DMS153 (cell line): ENCODE results near the gene UGT2B10.
"Not testable (repeated sequence)": the region's sequence is repeated elsewhere in the genome, so short reads cannot be mapped to it uniquely, and the experiment has no call there.

ENCODE experiments used
- DNase-seq: peaks from one replicate; lab custom pipeline; 2025; lab: John Stamatoyannopoulos, UW

Gene UGT2B10

DNA sequence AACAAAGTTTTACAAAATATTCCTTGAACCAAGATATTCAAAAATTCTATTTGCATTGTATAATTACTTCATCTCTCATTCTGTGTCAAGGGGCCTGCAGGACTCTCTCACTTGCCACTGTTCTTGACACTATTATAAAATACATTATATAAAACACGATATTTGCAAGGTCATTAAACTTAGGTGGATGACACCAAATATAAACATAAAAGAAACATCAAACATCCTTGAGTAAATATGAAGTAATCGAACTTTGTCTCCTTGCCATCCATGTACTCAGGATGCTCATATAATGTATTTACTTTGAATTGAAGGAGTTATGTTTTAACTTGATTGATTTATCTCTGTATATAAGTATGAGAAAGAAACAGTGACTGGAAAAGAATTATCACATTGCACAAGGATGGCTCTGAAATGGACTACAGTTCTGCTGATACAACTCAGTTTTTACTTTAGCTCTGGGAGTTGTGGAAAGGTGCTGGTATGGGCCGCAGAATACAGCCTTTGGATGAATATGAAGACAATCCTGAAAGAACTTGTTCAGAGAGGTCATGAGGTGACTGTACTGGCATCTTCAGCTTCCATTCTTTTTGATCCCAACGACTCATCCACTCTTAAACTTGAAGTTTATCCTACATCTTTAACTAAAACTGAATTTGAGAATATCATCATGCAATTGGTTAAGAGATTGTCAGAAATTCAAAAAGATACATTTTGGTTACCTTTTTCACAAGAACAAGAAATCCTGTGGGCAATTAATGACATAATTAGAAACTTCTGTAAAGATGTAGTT, at the start of gene UGT2B10:
UGT2B10 (plus strand) TSS at position 378 of the 793 bp plus-strand sequence; CDS start at position 404, 26 bp downstream.
- DNase-seq: not testable (repeated sequence)

DNA sequence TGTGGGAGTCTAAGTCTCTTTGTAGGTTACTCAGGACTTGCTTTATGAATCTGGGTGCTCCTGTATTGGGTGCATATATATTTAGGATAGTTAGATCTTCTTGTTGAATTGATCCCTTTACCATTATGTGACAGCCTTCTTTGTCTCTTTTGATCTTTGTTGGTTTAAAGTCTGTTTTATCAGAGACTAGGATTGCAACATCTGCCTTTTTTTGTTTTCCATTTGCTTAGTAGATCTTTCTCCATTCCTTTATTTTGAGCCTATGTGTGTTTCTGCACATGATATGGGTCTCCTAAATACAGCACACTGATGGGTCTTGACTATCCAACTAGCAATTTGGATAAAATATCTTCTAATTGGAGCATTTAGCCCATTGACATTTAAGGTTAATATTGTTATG, 44.0 kb upstream of the UGT2B10 start:
- DNase-seq: not testable (repeated sequence)

- DNase-seq: no peak
Observed at GRCh38 chr4:68773699-68774098, 42.1 kb upstream of the UGT2B10 start.

DNA sequence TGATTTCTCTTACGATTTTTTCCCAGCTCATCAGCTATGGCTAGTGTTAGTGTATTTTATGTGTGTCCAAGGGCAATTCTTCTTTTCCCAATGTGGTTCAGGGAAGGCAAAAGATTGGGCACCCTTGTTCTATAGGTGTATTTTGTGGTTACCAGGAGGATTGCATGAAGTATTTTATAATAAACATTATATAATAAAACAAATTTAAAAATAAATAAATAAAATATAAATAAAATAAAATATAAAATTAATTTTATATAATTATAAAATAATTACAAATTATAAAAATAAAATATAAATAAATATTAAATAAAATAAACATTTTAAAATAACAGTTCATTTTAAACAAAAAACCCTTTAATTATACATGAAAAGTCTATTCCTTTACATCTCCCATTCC, 35.6 kb upstream of the UGT2B10 start:
- DNase-seq: no peak

DNA sequence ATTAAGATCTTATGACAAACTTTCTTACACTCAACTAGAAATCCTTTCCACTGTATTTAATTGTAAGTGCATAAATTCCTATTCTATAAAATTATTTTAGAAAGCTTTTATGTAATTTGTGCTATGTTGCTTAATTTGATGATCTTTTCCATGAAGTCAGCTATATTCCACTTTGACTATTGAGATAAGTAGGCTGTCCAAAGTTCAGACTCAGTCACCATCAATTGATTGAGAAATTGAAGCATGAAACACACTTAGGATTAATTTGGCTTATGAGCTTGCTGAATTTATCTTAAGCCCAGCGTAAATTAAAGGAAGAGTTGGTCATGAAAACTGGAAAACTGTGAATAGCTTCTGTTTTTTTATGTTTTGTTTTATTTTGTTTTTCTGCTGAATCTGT, 18.7 kb upstream of the UGT2B10 start:
- no peak for DNase-seq

- DNase-seq: no peak
Observed at GRCh38 chr4:68797618-68798017, 18.2 kb upstream of the UGT2B10 start.

GRCh38 chr4:68803013-68803412, 12.8 kb upstream of the UGT2B10 start:
- no peak for DNase-seq

- no peak for DNase-seq
Observed at GRCh38 chr4:68808060-68808459, 7.7 kb upstream of the UGT2B10 start.

DNA sequence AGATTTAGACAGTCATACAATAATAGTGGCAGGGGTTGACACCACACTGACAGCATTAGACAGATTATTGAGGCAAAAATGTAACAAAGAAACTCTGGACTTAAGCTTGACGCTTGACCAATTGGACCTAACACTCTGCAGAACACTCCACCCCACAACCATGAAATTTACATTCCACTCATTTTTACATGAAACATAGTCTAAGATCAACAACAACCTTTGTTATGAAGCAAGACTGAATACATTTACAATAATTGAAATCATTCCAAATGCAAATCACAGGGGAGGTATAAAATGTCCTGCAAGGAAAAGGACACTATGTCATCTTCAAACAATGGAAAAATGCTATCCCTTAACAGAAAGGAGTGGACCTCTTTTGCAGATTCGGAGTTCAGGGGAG, 4.9 kb upstream of the UGT2B10 start:
- no peak for DNase-seq

GRCh38 chr4:68816410-68817265, 844 bp downstream of the UGT2B10 start:
- DNase-seq: peak; percentile 7

DNA sequence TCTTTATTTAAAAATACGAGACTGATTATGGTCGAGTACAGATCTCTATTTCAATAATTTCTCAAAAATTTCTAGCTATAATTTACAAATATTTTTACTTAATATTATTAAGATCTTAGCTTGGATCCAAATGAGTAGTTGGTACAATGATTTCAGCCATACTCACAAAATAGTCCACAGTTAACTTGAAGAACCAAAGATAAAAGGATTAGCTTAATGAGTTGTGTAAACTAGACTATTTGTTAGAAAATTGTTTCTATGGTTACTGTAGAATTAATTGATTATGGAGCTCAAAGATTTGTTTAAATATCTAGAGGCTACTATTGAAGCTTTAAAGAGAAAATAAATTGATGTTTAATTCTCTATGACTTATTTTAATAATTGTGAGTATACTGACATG, 1.6 kb downstream of the UGT2B10 start:
- no peak for DNase-seq

GRCh38 chr4:68818030-68818462, 2.3 kb downstream of the UGT2B10 start:
- DNase-seq: peak; percentile 7

DNA sequence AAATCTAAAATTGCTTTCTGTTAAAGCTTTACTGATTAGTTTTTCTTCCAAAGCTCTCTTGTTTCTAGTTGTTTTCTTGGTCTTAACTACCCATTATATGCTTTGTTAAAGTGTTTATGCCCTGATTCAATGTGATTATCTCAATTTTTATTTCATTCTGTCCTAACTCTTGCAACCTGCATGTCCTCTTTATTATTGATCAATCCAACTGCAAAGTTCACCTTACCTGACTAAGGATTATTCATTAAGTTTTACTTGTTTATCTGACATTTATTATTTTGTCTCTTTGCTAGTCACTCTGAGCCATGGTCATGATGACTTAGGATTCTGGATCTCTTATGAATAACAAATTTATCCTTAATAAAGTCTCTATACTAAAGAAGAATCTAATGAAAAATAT, 15.8 kb downstream of the UGT2B10 start:
- DNase-seq: no peak

GRCh38 chr4:68850293-68850692, 34.5 kb downstream of the UGT2B10 start:
- no peak for DNase-seq

GRCh38 chr4:68855771-68856170, 40.0 kb downstream of the UGT2B10 start:
- DNase-seq: no peak

DNA sequence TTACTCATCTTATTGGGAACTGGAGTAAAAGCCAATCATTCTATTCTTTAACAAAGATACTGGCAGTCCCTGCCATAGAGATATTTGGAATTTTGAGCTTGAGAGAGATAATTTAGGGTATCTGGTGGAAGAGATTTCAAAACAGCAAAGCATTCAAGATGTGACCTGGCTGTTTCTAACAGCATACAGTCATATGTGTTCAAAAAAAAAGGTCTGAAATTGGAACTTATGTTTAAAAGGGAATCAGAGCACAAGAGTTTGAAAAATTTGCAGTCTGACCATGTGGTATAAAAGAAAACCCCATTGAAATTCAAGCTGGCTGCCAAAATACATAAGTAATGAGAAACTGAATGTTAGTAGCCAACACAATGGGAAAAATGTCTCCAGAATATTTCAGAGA, 42.2 kb downstream of the UGT2B10 start:
- DNase-seq: no peak

DNA sequence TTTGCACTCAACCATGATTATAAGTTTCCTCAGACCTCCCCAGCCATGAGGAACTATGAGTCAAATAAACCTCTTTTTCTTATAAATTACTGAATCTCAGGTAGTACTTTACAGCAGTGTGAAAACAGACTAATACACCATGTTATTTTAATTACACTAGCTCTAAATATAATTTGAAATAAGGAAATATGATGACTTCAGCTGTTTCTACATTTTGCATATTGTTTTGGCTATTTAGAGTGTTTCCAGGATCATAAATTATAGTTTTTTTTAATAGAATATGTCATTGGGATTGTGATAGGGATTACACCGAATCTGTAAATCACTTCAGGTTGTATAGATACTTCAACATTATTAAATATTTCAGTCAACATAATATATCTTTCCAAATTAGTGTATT, 43.9 kb downstream of the UGT2B10 start:
- no peak for DNase-seq

- DNase-seq: no peak
Observed at GRCh38 chr4:68861057-68861456, 45.3 kb downstream of the UGT2B10 start.

DNA sequence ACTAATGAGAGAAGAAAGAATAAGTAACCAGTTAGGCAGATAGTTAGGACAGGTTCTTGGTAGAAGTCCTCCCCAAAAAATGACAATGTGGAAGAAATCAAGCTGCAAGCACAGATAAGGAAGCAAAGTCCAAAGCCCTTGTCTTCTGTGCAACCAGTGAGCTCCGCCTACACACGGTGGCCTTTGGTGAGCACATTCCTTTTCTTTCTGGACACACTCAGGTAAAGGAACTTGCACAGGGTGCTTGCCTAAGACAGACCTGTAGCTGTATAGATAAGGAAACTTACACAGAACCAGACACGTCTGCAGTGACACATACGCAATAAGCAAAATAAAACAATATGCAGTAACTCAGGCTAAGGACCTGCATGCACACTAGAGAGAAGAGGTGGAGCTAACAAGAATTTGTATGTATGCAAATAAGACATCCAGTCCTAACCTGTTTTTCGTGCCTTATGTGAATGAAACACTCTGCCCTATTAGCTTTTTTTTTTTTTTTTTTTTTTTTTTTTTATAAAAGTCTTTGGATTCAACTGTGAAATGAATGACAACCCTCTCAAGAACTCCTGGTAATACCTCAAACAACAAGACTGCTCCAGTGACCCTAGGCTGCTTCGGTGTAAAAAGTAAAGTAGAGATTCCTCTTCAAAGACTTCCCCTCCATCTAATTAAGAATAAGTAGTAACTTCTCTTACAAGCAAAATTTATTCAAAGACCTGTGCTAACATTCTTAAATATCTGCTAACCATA, 48.8 kb downstream of the UGT2B10 start:
- no peak for DNase-seq

DNA sequence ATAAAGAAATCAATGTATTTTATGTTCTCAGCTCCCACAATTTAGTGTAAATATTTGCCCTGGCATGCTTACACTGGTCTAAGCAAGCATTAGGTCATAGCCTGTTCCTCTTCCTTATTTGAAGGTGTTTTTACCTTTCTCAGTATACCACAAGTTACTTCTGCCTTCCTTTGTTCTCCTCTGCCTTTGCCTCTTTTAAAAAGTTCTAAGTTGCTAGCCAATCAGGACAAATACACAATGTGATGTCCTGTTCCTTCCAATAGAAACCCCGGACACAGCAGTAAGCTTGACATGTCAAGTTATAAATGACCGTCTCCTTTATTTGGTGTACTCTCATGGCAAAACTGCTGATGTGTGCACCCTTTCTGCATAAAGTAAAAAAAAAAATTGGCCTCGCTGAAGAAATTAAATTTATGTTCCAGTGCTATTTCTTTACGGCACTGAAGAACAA, 49.4 kb downstream of the UGT2B10 start:
- peak; percentile 19 for DNase-seq

DNA sequence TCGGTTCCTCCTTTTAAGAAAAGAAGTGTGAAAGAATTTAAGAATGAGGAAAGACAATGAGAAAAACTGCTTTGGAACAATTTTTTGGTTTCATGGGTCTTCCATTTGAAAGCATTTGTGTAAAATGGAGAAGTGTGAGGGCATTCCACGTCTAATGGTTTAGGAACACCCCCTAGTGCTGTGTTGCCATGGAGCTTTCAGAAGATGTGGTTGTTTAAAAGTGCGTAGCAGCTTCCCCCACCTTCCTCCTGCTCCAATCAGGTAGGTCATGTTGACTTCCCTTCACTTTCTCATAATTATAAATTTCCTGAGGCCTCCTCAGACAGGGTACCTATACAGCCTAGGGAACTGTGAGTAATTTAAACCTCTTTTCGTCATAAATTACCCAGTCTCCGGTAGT, 50.0 kb downstream of the UGT2B10 start:
- no peak for DNase-seq

- no peak for DNase-seq
Observed at GRCh38 chr4:68869274-68869773, 53.5 kb downstream of the UGT2B10 start.
